Frontal cortex (tissue), 4 donors: Measurements from ENCODE around the gene APBA2. TPM values are rescaled to one million over a fixed set of nuclear protein-coding genes. Genes with fewer than 3 reads are reported as not detected.

Source experiments
- DNase-seq, 2 donors: peaks; one replicate each; pipeline ENCODE4 v3.0.0; 2012; ENCODE audit warnings: low spot score in 2 of 2
- FAIRE-seq: peaks from 2 replicates; lab custom pipeline; 2012; peaks lifted over from hg19 to GRCh38; lab: Jason Lieb, UNC
- total RNA-seq: library from RNA; depleted of rRNA; stranded (reverse); fragments of >200 nt; gene quantifications from one replicate; pipeline ENCODE4 v1.2.3, GENCODE V29; 2014
- donor health status: control.
- donor health status: control.
- donor health status: control.

The APBA2 gene
- total RNA-seq, 1 donor from 2014 or later: 117 TPM

- FAIRE-seq (no peak), DNase-seq (no peak)
These were observed 25.6 kb downstream of the APBA2 start for GRCh38 chr15:28911310-28911931.

GRCh38 chr15:28912422-28912821 lies 26.6 kb downstream of the APBA2 start:
- DNase-seq (no peak), FAIRE-seq (no peak)

GRCh38 chr15:28913171-28913765 lies 27.5 kb downstream of the APBA2 start:
- no peak for DNase-seq
- no peak for FAIRE-seq

GRCh38 chr15:28914046-28914445 lies 28.3 kb downstream of the APBA2 start:
- DNase-seq (no peak), FAIRE-seq (no peak)

- no peak for FAIRE-seq
- DNase-seq: no peak
These were observed 28.8 kb downstream of the APBA2 start for GRCh38 chr15:28914483-28915023.

- FAIRE-seq: no peak
- no peak for DNase-seq
These were observed 29.5 kb downstream of the APBA2 start for GRCh38 chr15:28915041-28915810.

GRCh38 chr15:28915935-28916334 lies 30.2 kb downstream of the APBA2 start:
- FAIRE-seq (no peak), DNase-seq (no peak)

- DNase-seq: no peak
- FAIRE-seq: no peak
These were observed 32.0 kb downstream of the APBA2 start for GRCh38 chr15:28917791-28918140.

- FAIRE-seq: no peak
- no peak for DNase-seq
These were observed 32.6 kb downstream of the APBA2 start for GRCh38 chr15:28918141-28918983.

- FAIRE-seq (no peak), DNase-seq (no peak)
These were observed 33.4 kb downstream of the APBA2 start for GRCh38 chr15:28919201-28919635.

GRCh38 chr15:28919679-28920655 lies 34.2 kb downstream of the APBA2 start:
- no peak for DNase-seq

GRCh38 chr15:28920781-28921331 lies 35.1 kb downstream of the APBA2 start:
- no peak for DNase-seq
- no peak for FAIRE-seq

More at GRCh38 chr15:28919679-28920655, 34.2 kb downstream of the APBA2 start:
- no peak for FAIRE-seq

GRCh38 chr15:28921336-28921735 lies 35.6 kb downstream of the APBA2 start:
- DNase-seq: no peak

GRCh38 chr15:28921919-28922706 lies 36.3 kb downstream of the APBA2 start:
- no peak for FAIRE-seq
- DNase-seq: no peak

More at GRCh38 chr15:28921336-28921735, 35.6 kb downstream of the APBA2 start:
- FAIRE-seq: no peak

- FAIRE-seq (no peak), DNase-seq (no peak)
These were observed 36.9 kb downstream of the APBA2 start for GRCh38 chr15:28922707-28923012.

GRCh38 chr15:28923726-28924280 lies 38.0 kb downstream of the APBA2 start:
- DNase-seq (no peak), FAIRE-seq (no peak)

- DNase-seq (no peak), FAIRE-seq (no peak)
These were observed 41.3 kb downstream of the APBA2 start for GRCh38 chr15:28927043-28927442.

- DNase-seq: no peak
- FAIRE-seq: no peak
These were observed 43.4 kb downstream of the APBA2 start for GRCh38 chr15:28929200-28929599.
